HG03103 (cell line): ENCODE measurements around the gene INO80C.
"Not testable (repeated sequence)": the region's sequence is repeated elsewhere in the genome, so short reads cannot be mapped to it uniquely, and the experiment has no call there.

ENCODE experiments used
- ATAC-seq: cut with Tn5 transposase; IDR thresholded peaks from one replicate; pipeline ENCODE4 v1.9.1; 2021; ENCODE audit warnings: low read depth; ENCODE audit not compliant: unreplicated experiment

The INO80C gene

DNA sequence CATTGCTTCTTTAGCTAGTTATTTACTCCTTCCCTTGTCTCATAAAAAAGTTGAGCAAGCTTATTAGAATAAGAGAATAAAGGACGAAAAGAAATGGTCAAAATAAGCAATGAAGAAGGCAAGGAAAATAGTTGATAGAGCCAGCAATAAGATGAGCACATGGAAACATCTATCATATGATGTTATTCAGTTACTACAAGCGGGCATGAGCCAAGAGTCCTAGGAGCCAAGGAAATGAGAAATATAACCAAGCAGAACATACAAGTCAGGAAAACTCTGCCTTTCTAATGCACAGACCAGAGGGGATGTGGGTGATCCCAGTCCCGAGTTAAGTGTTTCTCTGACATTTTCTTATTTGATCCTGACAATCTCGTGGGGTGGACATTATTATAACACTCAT lies 33.9 kb downstream of the INO80C start:
- no peak for ATAC-seq

DNA sequence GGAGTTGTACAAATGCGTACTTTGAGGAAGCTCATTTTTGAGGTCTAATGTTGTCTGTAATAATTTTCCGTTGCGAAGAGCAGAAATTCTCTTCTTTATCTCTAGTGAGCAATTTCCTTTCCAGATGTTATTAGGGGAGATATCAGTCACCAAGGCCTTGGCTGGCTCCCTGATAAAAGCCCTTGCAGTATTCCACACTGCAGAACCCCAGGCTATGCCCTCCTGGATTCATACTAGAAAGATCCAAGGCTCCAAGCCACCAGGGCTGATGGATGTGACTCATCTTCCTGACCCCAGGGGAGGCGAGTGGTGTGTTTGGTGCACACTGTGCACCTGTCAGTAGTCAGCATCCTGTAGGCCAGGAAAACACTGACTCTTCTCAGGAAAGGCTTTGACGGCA lies 34.7 kb downstream of the INO80C start:
- ATAC-seq = no peak

DNA sequence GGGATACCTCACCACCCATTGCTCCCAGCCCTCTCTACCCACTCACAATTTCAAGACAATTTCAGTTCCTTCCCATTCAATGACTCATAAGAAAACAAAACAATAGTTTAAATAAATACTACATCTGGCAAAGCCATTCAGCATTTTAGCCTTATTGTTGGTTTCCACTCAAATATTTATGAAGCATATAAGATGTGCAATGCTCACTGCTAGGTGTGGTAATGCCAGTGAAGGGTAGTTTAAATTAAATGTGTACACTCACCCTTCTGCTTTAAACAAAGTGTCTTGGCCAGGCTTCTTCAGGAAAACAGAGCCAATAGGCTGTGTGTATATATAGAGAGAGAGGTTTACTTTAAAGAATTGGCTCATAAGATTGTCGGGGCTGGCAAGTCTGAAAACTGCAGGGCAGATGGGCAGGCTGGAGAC lies 37.0 kb downstream of the INO80C start:
- no peak for ATAC-seq

DNA sequence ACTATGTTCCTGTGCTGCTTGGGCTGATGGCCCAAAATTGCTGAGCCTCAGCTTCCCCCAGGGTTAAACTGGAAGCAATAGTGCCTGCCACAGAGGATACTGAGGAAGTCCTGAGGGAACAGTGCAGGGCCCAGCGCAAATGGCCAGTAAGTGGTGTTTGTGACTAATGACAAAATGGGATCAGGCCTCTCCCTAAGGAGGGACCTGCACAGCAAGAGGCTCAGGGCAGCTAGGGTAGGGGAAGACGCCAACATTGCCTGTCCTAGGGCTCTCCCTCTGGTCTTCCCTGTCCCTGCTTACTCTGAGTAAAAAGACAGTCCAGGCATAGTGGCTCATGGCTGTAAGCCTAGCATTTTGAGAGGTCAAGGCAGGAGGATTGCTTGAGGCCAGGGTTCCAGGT lies 37.8 kb downstream of the INO80C start:
- ATAC-seq = no peak

DNA sequence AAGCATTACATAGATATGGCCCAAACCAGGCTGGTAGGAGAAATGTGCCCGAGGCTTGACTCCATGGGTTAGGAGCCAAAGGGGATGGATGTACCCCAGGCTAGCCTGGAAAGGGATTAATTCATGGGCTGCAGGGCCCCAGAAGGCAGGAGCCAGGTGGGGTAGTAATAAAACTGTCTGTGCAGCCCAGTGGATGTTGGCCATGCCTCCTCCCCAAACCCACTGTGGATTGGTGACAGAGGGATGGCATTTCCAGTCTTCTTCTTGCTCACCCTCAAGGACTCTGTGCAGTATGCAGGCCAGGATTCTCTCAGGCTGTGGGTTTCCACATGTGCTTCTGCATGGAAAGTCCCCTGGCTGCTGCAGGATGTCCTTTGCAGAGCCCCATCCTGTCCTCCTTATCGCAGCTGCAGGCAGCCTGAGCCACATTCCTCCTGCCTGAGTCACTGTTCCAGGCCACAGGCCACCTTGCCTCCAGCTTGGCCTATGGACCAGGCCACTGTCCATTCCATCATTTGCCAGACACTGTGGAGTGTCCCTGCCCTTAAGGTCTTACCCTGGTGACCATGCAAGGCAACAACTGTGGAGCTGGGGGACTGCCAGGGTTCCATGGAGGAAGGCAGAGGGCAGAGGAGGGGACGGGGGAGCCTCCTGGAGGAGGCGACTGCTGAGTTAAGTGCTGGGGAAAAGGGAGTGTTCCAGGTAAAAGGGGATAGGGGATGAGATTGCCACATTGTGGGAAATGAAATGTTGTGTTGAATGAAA lies 38.9 kb downstream of the INO80C start:
- no peak for ATAC-seq

DNA sequence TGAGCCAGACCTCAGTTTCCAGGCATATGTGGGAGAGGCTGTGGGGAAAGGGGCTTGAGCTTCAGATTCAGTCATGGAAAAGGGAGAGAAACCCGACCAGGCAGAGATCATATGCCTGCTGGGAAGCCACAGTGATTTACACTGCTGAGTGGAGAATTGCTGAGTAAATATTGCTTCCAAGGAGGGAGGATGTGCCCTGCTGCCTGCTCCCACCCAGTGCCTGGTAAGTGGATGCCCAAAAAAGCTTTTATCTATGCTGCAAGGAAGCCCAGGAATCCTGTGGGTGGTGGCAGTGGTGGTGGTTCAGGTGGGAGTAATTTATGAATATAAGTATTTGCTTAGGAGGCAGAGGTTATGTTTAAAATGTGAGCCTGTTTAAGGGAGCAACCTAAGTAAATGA lies 39.5 kb downstream of the INO80C start:
- no peak for ATAC-seq

DNA sequence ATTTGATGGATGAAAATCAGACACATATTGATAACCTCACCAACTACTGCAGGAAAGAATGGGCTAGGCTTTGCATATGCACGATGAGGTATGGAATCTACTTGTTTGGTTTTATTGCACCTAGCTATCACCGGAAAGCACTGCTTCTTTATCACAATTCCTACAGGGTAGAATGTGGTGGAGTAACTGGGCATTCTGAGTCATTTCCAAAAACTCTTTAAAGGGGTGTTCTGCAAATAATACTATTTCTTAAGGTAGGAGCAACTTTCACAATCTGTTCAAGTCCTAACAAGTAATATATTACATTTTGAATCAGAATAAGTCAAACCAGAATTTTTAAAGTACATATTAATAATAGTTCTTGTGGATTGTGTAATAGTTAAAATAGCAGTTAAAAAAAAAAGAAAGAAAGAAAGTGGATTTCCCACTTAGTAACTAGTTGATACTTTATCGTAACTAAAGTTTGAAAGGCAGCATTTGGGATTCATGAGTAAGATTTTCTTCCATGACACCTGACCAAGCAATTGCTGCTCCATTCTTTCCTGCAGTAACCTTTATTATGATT lies 40.5 kb downstream of the INO80C start:
- no peak for ATAC-seq

DNA sequence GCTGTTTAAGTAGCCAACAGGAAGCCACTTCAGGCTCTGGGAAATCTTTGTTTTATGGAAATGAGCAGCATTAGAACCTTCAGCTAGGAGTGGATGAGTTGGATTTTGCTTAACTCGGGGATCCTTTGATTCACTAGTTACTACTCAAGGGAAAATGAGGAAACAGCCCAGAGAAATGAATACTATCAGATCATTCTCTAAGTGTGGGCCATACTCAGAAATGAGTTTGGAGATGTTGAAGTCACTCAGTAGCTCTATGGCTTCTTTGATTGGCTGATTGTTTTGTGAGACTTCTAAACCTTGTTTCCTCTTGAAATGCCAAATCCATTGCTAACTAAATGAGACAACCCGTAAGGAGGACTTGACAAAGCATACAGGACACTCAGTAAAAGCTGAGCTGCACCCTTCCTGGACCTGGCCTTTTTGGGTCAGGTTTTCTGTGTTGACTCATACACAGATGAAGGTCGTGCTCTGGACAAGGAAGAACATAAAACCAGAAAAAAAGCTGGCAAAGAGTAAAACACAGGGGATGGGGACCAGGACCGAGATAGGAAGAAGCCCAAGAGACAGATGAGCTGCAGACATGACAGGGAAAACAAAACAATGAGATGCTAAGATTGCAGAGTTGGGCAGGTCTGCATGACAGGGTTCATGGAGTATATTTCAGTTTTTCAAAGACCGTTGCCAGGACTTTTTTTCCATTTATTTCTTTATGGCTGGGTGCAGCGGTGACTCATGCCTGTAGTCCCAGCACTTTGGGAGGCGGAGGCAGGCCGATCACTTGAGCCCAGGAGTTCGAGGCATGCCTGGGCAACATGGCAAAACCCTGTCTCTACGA lies 41.6 kb downstream of the INO80C start:
- ATAC-seq = no peak

DNA sequence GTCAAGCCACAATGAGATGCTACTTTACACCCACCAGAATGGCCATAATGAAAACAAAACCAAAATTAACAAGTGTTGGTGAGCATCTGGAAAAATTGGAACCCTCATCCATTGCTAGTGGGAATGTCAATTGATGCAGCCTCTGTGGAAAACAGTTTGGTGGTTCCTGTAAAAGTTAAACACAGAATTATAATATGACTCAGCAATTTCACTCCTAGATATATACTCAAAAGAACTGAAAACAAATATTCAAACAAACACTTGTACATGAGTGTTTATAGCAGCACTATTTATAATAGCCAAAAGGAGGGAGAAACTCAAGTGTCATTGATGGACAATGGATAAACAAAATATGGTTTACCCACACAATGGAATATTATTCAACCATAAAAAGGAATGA lies 43.0 kb downstream of the INO80C start:
- no peak for ATAC-seq

DNA sequence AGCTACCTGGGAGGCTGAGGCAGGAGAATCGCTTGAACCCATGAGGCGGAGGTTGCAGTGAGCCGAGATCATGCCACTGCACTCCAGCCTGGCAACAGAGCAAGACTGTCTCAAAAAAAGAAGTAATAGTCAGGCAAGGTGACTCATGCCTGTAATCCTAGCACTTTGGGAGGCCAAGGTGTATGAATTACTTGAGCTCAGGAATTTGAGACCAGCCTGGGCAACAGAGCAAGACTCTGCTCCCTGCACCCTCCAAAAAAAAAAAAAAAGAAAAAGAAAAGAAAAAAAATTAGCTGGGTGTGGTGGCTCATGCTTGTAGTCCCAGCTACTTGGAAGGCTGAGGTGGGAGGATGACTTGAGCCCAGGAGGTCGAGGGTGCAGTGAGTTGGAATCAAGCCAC lies 44.7 kb downstream of the INO80C start:
- ATAC-seq = not testable (repeated sequence)

DNA sequence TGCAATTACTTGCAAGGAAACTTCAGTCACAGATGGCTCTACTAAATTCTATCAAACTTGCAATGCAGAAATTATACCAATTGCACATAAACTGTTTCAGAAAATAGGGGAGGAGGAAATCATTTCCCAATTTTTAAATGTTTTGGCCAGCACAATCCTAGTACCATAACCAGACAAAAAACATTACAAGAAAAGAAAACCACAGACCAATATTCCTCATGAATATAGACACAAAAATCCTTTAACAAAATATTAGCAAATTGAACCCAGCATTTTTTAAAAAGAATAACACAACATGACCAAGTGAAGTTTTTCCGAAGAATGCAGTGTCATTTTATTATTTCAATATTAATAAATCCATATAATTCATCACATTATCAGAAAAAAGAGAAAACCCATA lies 45.8 kb downstream of the INO80C start:
- no peak for ATAC-seq

DNA sequence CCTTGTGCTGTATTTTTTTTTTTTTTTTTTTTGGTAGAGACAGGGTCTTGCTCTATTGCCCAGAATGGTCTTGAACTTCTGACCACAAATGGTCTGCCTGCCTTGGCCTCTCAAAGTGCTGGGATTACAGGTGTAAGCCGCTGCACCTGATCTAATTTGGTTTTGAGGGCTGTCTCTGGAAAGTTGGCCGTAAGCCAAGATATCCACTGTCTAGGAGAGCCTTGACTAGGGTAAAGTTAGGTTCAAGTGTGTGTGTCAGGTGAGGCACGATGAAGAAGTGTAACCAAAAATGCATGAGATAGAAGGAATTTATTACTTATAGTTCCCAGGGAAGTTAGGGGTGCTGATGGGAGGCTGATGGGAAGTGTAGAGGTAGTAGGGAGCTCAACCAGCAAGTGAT lies 46.7 kb downstream of the INO80C start:
- no peak for ATAC-seq

DNA sequence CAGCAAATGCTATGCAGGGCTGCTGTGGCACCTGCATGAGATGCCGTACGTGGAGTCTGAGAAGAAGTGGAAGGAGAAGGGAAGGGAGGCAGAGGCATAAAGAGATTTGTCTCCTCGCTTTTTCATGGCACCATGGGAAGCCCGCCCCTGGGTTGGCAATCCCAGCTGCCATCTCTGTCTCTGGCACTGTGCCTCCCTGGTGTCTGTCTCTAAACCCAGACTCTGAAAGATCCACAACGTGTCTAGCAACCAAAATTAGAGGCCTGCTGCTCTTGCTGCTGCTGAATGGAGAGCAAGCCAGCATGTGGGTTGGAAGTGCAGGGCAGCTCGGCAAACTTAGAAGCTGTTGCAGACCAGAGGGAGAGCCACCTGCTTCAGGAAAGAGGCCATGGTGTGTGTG lies 53.1 kb downstream of the INO80C start:
- ATAC-seq = no peak

DNA sequence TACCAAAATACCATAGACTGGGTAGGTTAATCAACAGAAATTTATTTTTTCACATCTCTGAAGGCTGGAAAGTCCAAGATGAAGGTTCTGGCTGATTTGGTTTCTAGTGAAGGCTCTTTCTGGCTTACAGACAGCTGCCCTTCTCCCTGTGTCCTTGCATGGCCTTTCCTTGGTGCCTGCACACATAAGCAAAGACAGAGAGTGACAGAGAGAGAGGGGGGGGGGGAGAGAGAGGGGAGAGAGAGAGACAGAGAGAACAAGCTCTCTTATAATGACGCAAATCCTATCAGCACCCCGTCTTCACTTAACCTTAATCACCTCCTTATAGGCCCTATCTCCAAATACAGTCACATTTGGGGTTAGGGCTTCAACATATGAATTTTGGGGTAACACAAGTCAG lies 53.9 kb downstream of the INO80C start:
- no peak for ATAC-seq

DNA sequence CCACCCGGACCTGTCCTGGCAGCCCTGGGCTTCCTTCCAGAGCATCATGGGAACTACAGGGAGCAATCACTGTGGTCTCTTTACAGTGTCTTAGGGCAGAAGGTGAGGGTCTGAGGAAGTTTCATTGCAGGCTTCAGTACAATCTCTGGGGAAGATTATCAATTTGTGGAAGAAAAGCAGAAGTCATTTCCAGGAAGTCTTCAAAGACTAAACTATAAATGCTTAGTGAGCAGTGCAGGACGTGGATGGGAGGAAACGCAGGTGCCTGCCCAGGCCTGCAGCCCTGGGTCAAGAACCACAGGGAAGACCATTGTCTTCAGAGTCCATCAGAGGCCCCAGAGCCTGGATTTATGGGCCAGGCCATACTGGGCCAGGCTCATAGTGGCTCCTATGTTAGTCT lies 54.3 kb downstream of the INO80C start:
- no peak for ATAC-seq

DNA sequence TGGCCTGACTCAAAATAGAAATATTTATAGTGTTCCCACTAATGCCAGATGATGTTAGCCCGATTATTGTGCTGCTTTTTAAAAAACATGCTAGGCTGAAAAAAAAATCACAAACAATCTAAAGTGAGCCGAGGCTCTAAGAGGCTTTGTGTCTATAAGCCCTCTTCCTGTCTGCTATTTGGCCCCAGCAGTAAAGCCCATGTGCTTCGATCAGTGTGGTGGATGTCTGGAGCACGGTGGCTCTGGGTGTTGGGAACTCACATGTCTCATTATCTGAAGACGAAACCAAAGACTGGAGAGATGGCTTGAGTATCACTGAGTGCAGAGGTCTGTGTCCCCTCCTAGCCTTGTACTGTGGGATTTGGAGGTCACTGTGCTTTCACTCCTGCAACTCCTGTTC lies 55.1 kb downstream of the INO80C start:
- ATAC-seq = no peak

DNA sequence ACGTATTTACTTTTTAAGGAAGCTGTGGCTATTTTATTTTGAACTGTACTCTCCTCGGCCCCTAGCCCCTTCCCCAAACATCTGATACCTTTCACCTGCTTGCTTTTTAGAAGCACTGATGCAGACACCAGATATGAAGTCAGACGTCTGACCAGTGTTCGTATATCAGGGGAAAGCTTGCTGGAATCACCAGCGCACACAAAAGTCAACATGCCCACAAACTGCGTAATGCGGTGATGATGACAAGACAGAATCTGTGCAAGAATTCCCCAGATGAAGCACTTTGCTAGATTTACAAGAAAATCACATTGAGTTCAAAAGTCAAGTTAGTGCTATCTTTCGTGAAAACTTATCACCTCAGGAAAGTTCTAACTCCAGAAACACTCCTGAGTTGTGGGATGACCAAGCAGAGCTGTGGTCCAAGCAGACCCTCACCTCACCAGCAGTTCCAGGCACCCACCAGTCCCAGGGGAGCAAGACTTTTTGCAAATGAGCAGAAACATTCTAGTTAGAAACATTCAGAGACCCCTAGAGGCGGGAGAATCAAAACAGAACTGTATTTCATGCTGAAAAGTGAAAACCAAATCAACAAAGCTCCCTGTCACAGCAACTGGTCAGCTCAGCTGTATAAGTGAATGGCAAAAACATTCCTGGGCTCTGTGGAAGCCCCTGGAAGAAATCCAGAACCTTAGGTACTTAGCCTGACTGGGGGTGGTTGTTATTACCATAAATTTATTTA lies 55.7 kb downstream of the INO80C start:
- no peak for ATAC-seq

DNA sequence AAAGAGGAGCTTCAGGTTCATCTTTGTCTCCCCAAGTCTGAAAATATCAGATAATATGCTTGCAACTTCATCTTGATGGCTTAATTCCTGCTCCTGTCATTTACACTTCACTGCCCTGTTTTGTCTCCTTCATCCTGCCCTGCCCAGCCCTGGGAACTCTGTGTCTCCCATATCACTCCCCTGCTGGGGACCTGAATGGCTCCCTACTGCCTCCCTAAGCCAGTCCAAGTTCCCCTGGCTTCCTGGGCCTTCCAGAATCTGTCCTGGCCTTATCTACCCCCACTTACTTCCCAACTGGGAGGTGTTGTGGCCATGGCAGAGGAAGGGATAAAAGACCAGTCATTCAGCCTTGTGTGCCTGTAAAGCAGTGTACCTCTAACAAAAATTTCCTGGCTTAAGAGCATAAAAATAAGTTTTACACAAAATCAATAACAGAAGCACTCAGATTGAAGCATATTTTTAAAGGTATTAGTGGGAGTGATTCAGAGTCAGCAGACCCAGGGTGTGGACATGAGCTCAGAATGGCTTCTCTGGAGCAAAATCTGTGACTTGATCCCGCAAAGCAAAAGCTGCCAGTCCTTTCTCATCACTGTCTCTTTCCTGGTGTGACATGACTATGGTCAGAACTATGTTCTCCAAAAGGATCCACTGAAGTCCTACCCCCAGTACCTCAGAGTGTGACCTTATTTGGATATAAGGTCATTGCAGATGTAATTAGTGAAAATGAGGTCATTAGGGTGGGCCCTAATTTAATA lies 59.1 kb downstream of the INO80C start:
- no peak for ATAC-seq

DNA sequence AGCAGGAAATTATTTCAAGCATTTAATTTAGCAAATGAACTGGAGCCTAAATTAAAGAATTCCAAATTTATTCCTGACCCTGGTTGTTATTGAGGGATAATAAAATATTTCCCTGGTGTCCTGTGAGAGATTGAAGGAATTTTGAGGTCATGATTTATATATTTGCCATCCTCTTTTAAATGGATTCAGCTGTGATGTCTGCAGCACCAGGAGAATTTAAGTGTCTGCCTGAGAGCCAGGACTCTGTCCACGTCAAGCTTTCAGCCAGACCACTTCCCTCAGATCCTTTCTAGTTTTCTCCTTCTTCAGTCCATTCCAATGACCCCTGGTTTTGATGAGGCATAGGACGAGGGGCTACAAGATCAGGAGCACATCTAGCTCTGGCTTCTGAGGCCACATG lies 59.9 kb downstream of the INO80C start:
- ATAC-seq = no peak

DNA sequence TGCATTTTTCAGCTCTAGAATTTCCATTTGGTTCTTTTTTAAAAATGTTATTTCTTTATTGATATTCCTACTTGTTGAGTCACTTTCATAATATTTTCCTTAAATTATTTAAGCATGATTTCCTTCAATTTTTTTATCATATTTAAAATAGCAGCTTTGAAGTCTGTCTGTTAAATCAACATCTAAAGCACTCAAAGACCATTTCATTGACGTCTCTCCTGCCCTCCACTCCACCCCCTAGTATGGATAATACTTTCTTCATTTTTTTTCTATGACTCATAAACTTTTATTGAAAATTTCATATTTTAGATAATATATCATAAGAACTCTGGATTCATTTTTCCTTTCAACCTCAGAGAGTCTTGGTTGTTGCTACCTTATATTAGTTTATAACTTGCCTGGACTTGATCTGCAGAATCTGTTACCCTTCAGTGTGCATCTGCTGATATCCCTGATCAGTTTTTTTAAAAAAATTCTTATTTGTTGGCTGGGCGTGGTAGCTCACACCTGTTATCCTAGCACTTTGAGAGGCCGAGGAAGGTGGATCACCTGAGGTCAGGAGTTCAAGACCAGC lies 61.6 kb downstream of the INO80C start:
- no peak for ATAC-seq
